Endodermal cell (in vitro differentiated cells): ENCODE results near the gene ARIH1. TPM values are rescaled to one million over a fixed set of nuclear protein-coding genes. Genes with fewer than 3 reads are reported as not detected.
"Not testable (repeated sequence)": the region's sequence is repeated elsewhere in the genome, so short reads cannot be mapped to it uniquely, and the experiment has no call there.

Experiments
- DNase-seq: peaks from one replicate; pipeline ENCODE4 v3.0.0-alpha.2; 2017
- H3K27ac ChIP-seq: 2 replicates; pipeline ENCODE4 v1.5.1; 2013; ENCODE audit warnings: mild to moderate bottlenecking, low read depth, low read length, moderate library complexity
- H3K27me3 ChIP-seq: 2 replicates; pipeline ENCODE4 v1.6.1; 2013; ENCODE audit warnings: mild to moderate bottlenecking, low read length, moderate library complexity; ENCODE audit not compliant: insufficient read depth, control insufficient read depth, poor library complexity, severe bottlenecking
- H3K36me3 ChIP-seq: 2 replicates; pipeline ENCODE4 v1.7.0; 2013; ENCODE audit warnings: mild to moderate bottlenecking, low read length, moderate library complexity; ENCODE audit not compliant: control insufficient read depth, insufficient read depth
- H3K4me1 ChIP-seq: one replicate; pipeline ENCODE4 v1.7.0; 2013; ENCODE audit warnings: low read length; ENCODE audit not compliant: control insufficient read depth, insufficient read depth
- H3K4me3 ChIP-seq: 2 replicates; pipeline ENCODE4 v1.5.1; 2013; ENCODE audit warnings: mild to moderate bottlenecking, low read length, moderate library complexity
- H3K9ac ChIP-seq: 2 replicates; pipeline ENCODE4 v1.6.1; 2013; ENCODE audit warnings: mild to moderate bottlenecking, low read length, moderate library complexity; ENCODE audit not compliant: poor library complexity, severe bottlenecking; ENCODE audit errors: extremely low read depth
- H3K9me3 ChIP-seq: 2 replicates; pipeline ENCODE4 v1.6.1; 2013; ENCODE audit warnings: mild to moderate bottlenecking, low read length, moderate library complexity; ENCODE audit not compliant: control insufficient read depth
- H3K27ac Mint-ChIP-seq: 2 replicates; pipeline ENCODE4 v1.8.0; 2020; ENCODE audit warnings: mixed read lengths
- H3K27me3 Mint-ChIP-seq: 2 replicates; pipeline ENCODE4 v1.8.0; 2021; ENCODE audit warnings: mild to moderate bottlenecking, mixed read lengths; ENCODE audit not compliant: insufficient read depth
- H3K36me3 Mint-ChIP-seq: 2 replicates; pipeline ENCODE4 v1.8.0; 2020; ENCODE audit warnings: low read depth, mixed read lengths
- H3K4me1 Mint-ChIP-seq: 2 replicates; pipeline ENCODE4 v1.8.0; 2020; ENCODE audit warnings: mixed read lengths
- H3K4me3 Mint-ChIP-seq: 2 replicates; pipeline ENCODE4 v1.8.0; 2020; ENCODE audit warnings: mild to moderate bottlenecking, moderate library complexity, mixed read lengths
- H3K9me3 Mint-ChIP-seq: 2 replicates; pipeline ENCODE4 v1.8.0; 2020; ENCODE audit warnings: mild to moderate bottlenecking, mixed read lengths
- WGBS, 2 experiments: methylation state at CpG; one replicate each; pipeline versions ENCODE4 v1.1.5 to v1.1.7; 2013; ENCODE audit warnings: missing lambda C conversion rate in 2 of 2, mixed read lengths in 1 of 2; ENCODE audit not compliant: insufficient coverage in 1 of 2, insufficient read length in 1 of 2; 5-methylcytosine and 5-hydroxymethylcytosine counted together
- total RNA-seq, 2 donors: library from RNA; stranded (reverse); fragmentation: NEBNext Ultra II Directional in 1 of 2; extraction: Animal tissue kit (Norgen Biotek cat#: 25700) in 1 of 2; gene quantifications; 2 replicates in 1 of 2; 3 replicates in 1 of 2; pipeline ENCODE4 v1.2.1, GENCODE V29; 2021

The ARIH1 gene
- total RNA-seq, 2 donors from 2014 or later, result 183 to 238 TPM

DNA sequence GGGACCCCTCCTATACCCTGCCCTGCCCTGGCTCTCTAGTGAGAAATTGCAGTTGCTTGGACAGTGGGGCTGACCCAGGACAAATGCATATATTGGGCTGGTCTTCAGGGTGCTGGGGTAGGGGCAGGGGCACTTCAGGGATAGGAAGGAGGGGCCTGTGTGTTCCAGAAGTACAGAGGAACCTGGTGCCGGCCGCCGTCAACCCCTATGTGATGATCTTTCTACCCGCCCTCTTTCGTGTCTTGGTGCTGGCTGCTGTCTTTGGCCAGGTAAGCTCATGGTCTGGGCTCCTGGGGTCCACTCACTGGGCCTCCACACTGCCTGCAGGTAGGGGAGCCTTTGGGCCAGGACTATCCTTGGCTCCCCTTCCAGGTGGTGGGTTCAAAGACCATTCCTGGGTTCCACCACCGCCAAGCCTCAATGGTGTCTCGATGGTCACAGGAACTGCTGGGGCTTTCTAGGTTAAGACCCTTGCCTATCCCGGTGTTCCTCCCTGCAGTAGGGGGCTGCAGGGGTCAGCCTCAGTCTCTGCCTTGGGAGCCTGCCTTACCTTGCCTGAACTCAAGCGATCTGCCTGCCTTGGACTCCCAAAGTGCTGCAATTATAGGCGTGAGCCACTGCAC lies 174.6 kb downstream of the ARIH1 start:
- DNase-seq, H3K9ac ChIP-seq, H3K36me3 Mint-ChIP-seq, H3K9me3 ChIP-seq, H3K27me3 Mint-ChIP-seq, H3K27me3 ChIP-seq, H3K9me3 Mint-ChIP-seq, H3K4me1 ChIP-seq, H3K4me3 Mint-ChIP-seq, H3K27ac ChIP-seq, H3K36me3 ChIP-seq, H3K27ac Mint-ChIP-seq, H3K4me1 Mint-ChIP-seq, H3K4me3 ChIP-seq: not testable (repeated sequence)
- WGBS, 2 experiments, result 90% methylated on average over 2 of the region's 10 CpGs; no CpG with 5 or more reads in 1 of the 2 experiments

Other genes starting within 250 kb of the ARIH1 start
- 1,000 to 10,000 TPM; 2,197 to 2,355 TPM for gene PKM, start 243.1 kb upstream of the ARIH1 start, total RNA-seq
- 10 to 100 TPM; 87.3 to 92.1 TPM for gene PARP6, start 201.8 kb upstream of the ARIH1 start, total RNA-seq
- under 1 TPM; 0.46 to 0.62 TPM for gene CELF6, start 154.2 kb upstream of the ARIH1 start, total RNA-seq
- 100 to 1,000 TPM; 102 to 104 TPM for gene HEXA, start 98.3 kb upstream of the ARIH1 start, total RNA-seq
- not detected for gene TMEM202, start 76.0 kb upstream of the ARIH1 start, total RNA-seq
- gene GOLGA6B, start 180.4 kb downstream of the ARIH1 start, total RNA-seq, result not detected
- not detected for gene HIGD2B, start 211.9 kb downstream of the ARIH1 start, total RNA-seq
- 10 to 100 TPM; 36.4 to 41.7 TPM for gene BBS4, start 211.9 kb downstream of the ARIH1 start, total RNA-seq